Activated B cell treated with CpG ODN at 0.5 μM for 24 hours (primary cell): Measurements from ENCODE around the gene ATG4D. TPM values are rescaled to one million over a fixed set of nuclear protein-coding genes. Genes with fewer than 3 reads are reported as not detected.

Source experiments
- ATAC-seq: fragments of 200-7000 bp; cut with Tn5 transposase; one replicate; pipeline ENCODE4 v1.10.0; 2021; ENCODE audit warnings: low read depth, mild to moderate bottlenecking, moderate library complexity
- CTCF ChIA-PET: fragments of 350-600 bp; sonication (Branson Sonifier 250); formaldehyde crosslinking; loops from one replicate; lab custom pipeline; 2021; ENCODE audit warnings: antibody characterized with exemption; lab: Charles Lee
- POLR2A ChIA-PET: fragments of 350-600 bp; sonication (Branson Sonifier 250); formaldehyde crosslinking; loops from one replicate; lab custom pipeline; 2021; ENCODE audit warnings: antibody characterized with exemption; lab: Charles Lee
- DNase-seq: peaks from one replicate; pipeline ENCODE4 v3.0.0; 2022
- H3K27ac Mint-ChIP-seq: one replicate; pipeline ENCODE4 v1.8.0; 2020; ENCODE audit warnings: mixed read lengths
- H3K27me3 Mint-ChIP-seq: one replicate; pipeline ENCODE4 v1.8.0; 2021; ENCODE audit warnings: mixed read lengths
- H3K36me3 Mint-ChIP-seq: one replicate; pipeline ENCODE4 v1.8.0; 2021; ENCODE audit warnings: low read depth, mixed read lengths
- H3K4me1 Mint-ChIP-seq: one replicate; pipeline ENCODE4 v1.8.0; 2021; ENCODE audit warnings: mixed read lengths
- H3K4me3 Mint-ChIP-seq: one replicate; pipeline ENCODE4 v1.8.0; 2020; ENCODE audit warnings: mild to moderate bottlenecking, mixed read lengths
- H3K9me3 Mint-ChIP-seq: one replicate; pipeline ENCODE4 v1.8.0; 2020; ENCODE audit warnings: mixed read lengths
- CTCF ChIP-seq: fragments of 200-600 bp; IDR thresholded peaks from one replicate; pipeline ENCODE4 v1.8.0; 2022; ENCODE audit warnings: antibody characterized with exemption, mild to moderate bottlenecking
- intact Hi-C: fragments of 100-400 bp; cut with micrococcal nuclease; formaldehyde crosslinking; loops from one replicate; pipeline ENCODE4 v1.15.1; 2024
- total RNA-seq: library from RNA; stranded (reverse); gene quantifications from 2 replicates; pipeline ENCODE4 v1.2.3, GENCODE V29; 2022

The ATG4D gene
- total RNA-seq, 1 donor from 2014 or later, result 39.1 TPM

- POLR2A ChIA-PET, result interaction anchor here (0.6 kb wide), 1 partner anchor 13 kb away, joined by 3 read pairs; the partner anchor contains the start of gene KEAP1
- H3K27me3 Mint-ChIP-seq, result peaks cover 50% of the 10 kb centered on the region
- intact Hi-C loops, result no loop called here
Measured at GRCh38 chr19:10516064-10516385, 27.7 kb upstream of the ATG4D start.

GRCh38 chr19:10516671-10517286, 26.9 kb upstream of the ATG4D start:
- CTCF ChIA-PET, result no interaction called here
- Mint-ChIP-seq H3K9me3 (no peaks in the 10 kb centered on the region), H3K36me3 (no peaks in the 10 kb centered on the region), H3K4me1 (peaks cover 33% of the 10 kb centered on the region), H3K4me3 (peak overlapping the region; percentile 8), H3K27me3 (peaks cover 50% of the 10 kb centered on the region), H3K27ac (no peak overlapping the region)
- intact Hi-C loops, result no loop called here
- POLR2A ChIA-PET, result interaction anchor here (0.6 to 1.1 kb wide), 3 partner anchors 14 to 227 kb away, joined by 3 to 5 read pairs (median 3); partner anchors contain the start of genes ICAM5 and KEAP1
- TF ChIP-seq CTCF, result no peak
- ATAC-seq (no peak), DNase-seq (no peak)

More at GRCh38 chr19:10516064-10516385, 27.7 kb upstream of the ATG4D start:
- CTCF ChIA-PET, result no interaction called here
- Mint-ChIP-seq H3K4me1 (peaks cover 33% of the 10 kb centered on the region), H3K4me3 (no peak overlapping the region), H3K9me3 (no peaks in the 10 kb centered on the region), H3K36me3 (no peaks in the 10 kb centered on the region), H3K27ac (no peak overlapping the region)
- ATAC-seq, result no peak
- no peak for TF ChIP-seq CTCF
- no peak for DNase-seq

GRCh38 chr19:10517361-10517759, 26.3 kb upstream of the ATG4D start, which contains the start of gene S1PR5:
TSS of gene S1PR5 (minus strand) at chr19:10517447. CDS start at chr19:10515011, 2,436 bp downstream.
- DNase-seq, result no peak
- Mint-ChIP-seq H3K4me3 (peak within 1 kb of the TSS; percentile 28), H3K27me3 (peaks cover 50% of the 10 kb centered on the region), H3K4me1 (peaks cover 33% of the 10 kb centered on the region), H3K27ac (no peak within 1 kb of the TSS), H3K9me3 (no peaks in the 10 kb centered on the region), H3K36me3 (no peaks in the 10 kb centered on the region)
- ATAC-seq, result peak; percentile 15
- ChIA-PET CTCF (no interaction called here), POLR2A (interaction anchor here (0.6 to 1.1 kb wide), 2 partner anchors 52 to 227 kb away, joined by 3 to 5 read pairs; partner anchors contain the start of gene ICAM5)
- TF ChIP-seq CTCF, result no peak
- intact Hi-C loops, result no loop called here

GRCh38 chr19:10517760-10518443, 25.8 kb upstream of the ATG4D start:
- CTCF ChIA-PET, result no interaction called here
- H3K27ac Mint-ChIP-seq, result no peak overlapping the region
- no peaks in the 10 kb centered on the region for H3K9me3 Mint-ChIP-seq
- H3K27me3 Mint-ChIP-seq, result peaks cover 50% of the 10 kb centered on the region
- intact Hi-C loops, result no loop called here
- peak; percentile 34 for ATAC-seq
- POLR2A ChIA-PET, result interaction anchor here (0.6 kb wide), 1 partner anchor 93 kb away, joined by 10 read pairs; no protein-coding TSS in a partner anchor
- H3K36me3 Mint-ChIP-seq, result no peaks in the 10 kb centered on the region
- DNase-seq, result peak; percentile 21
- peaks cover 33% of the 10 kb centered on the region for H3K4me1 Mint-ChIP-seq
- no peak for TF ChIP-seq CTCF
- H3K4me3 Mint-ChIP-seq, result peak overlapping the region; percentile 28
